ENCODE results near the gene GOLGA6L7. TPM values are rescaled to one million over a fixed set of nuclear protein-coding genes. Genes with fewer than 3 reads are reported as not detected.
"Not testable (repeated sequence)": the region's sequence is repeated elsewhere in the genome, so short reads cannot be mapped to it uniquely, and the experiment has no call there.

The GOLGA6L7 gene
- polyA plus RNA-seq, 2 of the 4 experiments (the other 2 are of a cell fraction): not detected

- no peak for TF ChIP-seq FOSL2 (IDR thresholded peaks at IDR 0.05)
- TF ChIP-seq FOSL2 (CRISPR knock-in tag; IDR thresholded peaks at IDR 0.05): no peak
- no peak for TF ChIP-seq USF2 (IDR thresholded peaks at IDR 0.05)
- 0 out of 4 replicates have a peak, but pooled peaks of 1 of the 2 experiments have one; percentile 14 for TF ChIP-seq CEBPB (IDR thresholded peaks at IDR 0.05)
- Histone ChIP-seq H3K4me1 (no peaks in the 10 kb centered on the region), H3K9me3 (no peaks in the 10 kb centered on the region), H3K27ac (no peak overlapping the region), H3K4me3 (no peak overlapping the region), H3K4me2 (no peak overlapping the region)
- 84% methylated on average over 16 of the region's 16 CpGs for WGBS (ENCODE audit: missing lambda C conversion rate)
- CTCF ChIA-PET: interaction anchor here (1.0 kb wide), 1 partner anchor 10 kb away, joined by 3 read pairs; no protein-coding TSS in a partner anchor
- DNase-seq (ENCODE audit: low read depth in 1 of 2, low spot score in 1 of 2) (no peak), ATAC-seq (no peak), FAIRE-seq (no peak)
- POLR2A ChIA-PET: no interaction called here
Measured at GRCh38 chr15:28861031-28861534, 12.6 kb upstream of the GOLGA6L7 start.

DNA sequence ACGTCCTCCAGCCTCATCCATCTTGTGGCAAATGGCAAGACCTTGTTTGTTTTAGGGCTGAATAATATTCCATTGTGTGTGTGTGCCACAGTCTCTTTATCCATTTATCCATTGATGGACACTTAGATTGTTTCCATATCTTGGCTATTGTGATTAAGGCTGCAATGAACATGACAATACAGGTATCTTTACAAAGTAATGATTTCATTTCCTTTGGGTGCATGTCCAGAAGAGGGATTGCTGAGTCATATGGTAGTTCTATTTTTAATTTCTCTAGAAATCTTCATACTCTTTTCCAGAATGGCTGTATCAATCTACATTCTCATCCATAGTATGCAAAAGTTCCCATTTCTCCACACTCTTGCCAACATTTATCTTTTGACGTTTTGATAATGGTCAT lies 6.1 kb upstream of the GOLGA6L7 start:
- DNase-seq (ENCODE audit: low read depth in 1 of 2, low spot score in 1 of 2); CTCF ChIA-PET; ATAC-seq; H3K4me1 ChIP-seq; H3K4me2 ChIP-seq; H3K9me3 ChIP-seq; POLR2A ChIA-PET; H3K4me3 ChIP-seq; H3K27ac ChIP-seq: not testable (repeated sequence)
- 54% methylated on average over 2 of the region's 2 CpGs for WGBS (ENCODE audit: missing lambda C conversion rate)
- peak; percentile 49 for FAIRE-seq

GRCh38 chr15:28853654-28854053 lies 5.2 kb upstream of the GOLGA6L7 start:
- H3K9me3 ChIP-seq; CTCF ChIA-PET; H3K27ac ChIP-seq; ATAC-seq; POLR2A ChIA-PET; H3K4me1 ChIP-seq; H3K4me3 ChIP-seq; DNase-seq (ENCODE audit: low read depth in 1 of 2, low spot score in 1 of 2); H3K4me2 ChIP-seq: not testable (repeated sequence)
- peak; percentile 23 for FAIRE-seq
- WGBS (ENCODE audit: missing lambda C conversion rate): 58% methylated on average over 5 of the region's 5 CpGs

GRCh38 chr15:28849766-28850165 lies 1.3 kb upstream of the GOLGA6L7 start:
- POLR2A ChIA-PET; FAIRE-seq; H3K9me3 ChIP-seq; H3K27ac ChIP-seq; H3K4me3 ChIP-seq; H3K4me2 ChIP-seq; CTCF ChIA-PET; H3K4me1 ChIP-seq; DNase-seq (ENCODE audit: low read depth in 1 of 2, low spot score in 1 of 2); ATAC-seq: not testable (repeated sequence)
- 83% methylated on average over 1 of the region's 31 CpGs for WGBS (ENCODE audit: missing lambda C conversion rate)

- CTCF ChIA-PET; H3K27ac ChIP-seq; H3K4me2 ChIP-seq; POLR2A ChIA-PET; ATAC-seq; H3K4me1 ChIP-seq; DNase-seq (ENCODE audit: low read depth in 1 of 2, low spot score in 1 of 2); FAIRE-seq; H3K9me3 ChIP-seq; H3K4me3 ChIP-seq: not testable (repeated sequence)
- WGBS (ENCODE audit: missing lambda C conversion rate): 83% methylated on average over 4 of the region's 17 CpGs
Measured at GRCh38 chr15:28849271-28849670, 827 bp upstream of the GOLGA6L7 start.

- CTCF ChIA-PET; H3K9me3 ChIP-seq; H3K4me1 ChIP-seq; POLR2A ChIA-PET; H3K27ac ChIP-seq; H3K4me2 ChIP-seq; FAIRE-seq; H3K4me3 ChIP-seq; DNase-seq (ENCODE audit: low read depth in 1 of 2, low spot score in 1 of 2): not testable (repeated sequence)
- 70% methylated on average over 9 of the region's 9 CpGs for WGBS (ENCODE audit: missing lambda C conversion rate)
- peak; percentile 43 to 51; a peak in 3 of 6 replicates for ATAC-seq
Measured at GRCh38 chr15:28847959-28848358, 485 bp downstream of the GOLGA6L7 start.

GRCh38 chr15:28847247-28847646 lies 1.2 kb downstream of the GOLGA6L7 start:
- H3K9me3 ChIP-seq; DNase-seq (ENCODE audit: low read depth in 1 of 2, low spot score in 1 of 2); CTCF ChIA-PET; H3K4me1 ChIP-seq; POLR2A ChIA-PET; H3K4me3 ChIP-seq; FAIRE-seq; H3K4me2 ChIP-seq; H3K27ac ChIP-seq: not testable (repeated sequence)
- peak; percentile 59 to 67; a peak in 5 of 6 replicates for ATAC-seq
- WGBS (ENCODE audit: missing lambda C conversion rate): 12% methylated on average over 1 of the region's 5 CpGs

- FAIRE-seq; POLR2A ChIA-PET; CTCF ChIA-PET; H3K27ac ChIP-seq; ATAC-seq; DNase-seq (ENCODE audit: low read depth in 1 of 2, low spot score in 1 of 2); H3K4me1 ChIP-seq; H3K4me3 ChIP-seq; H3K9me3 ChIP-seq; H3K4me2 ChIP-seq: not testable (repeated sequence)
- WGBS (ENCODE audit: missing lambda C conversion rate): 78% methylated on average over 10 of the region's 14 CpGs
Measured at GRCh38 chr15:28844147-28844546, 4.3 kb downstream of the GOLGA6L7 start.

DNA sequence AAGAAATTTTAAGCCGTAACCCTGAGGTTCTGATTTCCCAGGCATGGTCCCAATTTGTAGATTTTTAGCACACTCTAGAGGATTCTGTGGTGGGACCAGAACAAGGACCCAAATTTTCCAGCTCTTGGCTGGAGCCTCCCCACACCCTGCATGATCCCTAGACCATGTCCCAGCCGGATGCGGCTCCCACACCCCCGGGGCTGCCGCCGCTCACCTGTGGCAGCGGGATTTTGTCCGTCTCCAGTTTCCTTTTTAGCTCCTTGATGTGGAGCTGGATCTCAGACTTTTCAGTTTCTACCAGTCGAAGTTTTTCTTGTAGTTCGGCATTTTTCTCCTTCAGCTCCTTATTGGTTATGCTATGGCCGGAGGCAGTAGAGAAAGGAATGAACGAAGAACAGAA lies 4.9 kb downstream of the GOLGA6L7 start:
- H3K4me1 ChIP-seq; CTCF ChIA-PET; H3K27ac ChIP-seq; ATAC-seq; H3K9me3 ChIP-seq; POLR2A ChIA-PET; H3K4me3 ChIP-seq; FAIRE-seq; DNase-seq (ENCODE audit: low read depth in 1 of 2, low spot score in 1 of 2); H3K4me2 ChIP-seq: not testable (repeated sequence)
- 83% methylated on average over 12 of the region's 12 CpGs for WGBS (ENCODE audit: missing lambda C conversion rate)

- not testable (repeated sequence) for FAIRE-seq, H3K4me3 ChIP-seq
Measured at GRCh38 chr15:28842210-28842609, 6.2 kb downstream of the GOLGA6L7 start.

DNA sequence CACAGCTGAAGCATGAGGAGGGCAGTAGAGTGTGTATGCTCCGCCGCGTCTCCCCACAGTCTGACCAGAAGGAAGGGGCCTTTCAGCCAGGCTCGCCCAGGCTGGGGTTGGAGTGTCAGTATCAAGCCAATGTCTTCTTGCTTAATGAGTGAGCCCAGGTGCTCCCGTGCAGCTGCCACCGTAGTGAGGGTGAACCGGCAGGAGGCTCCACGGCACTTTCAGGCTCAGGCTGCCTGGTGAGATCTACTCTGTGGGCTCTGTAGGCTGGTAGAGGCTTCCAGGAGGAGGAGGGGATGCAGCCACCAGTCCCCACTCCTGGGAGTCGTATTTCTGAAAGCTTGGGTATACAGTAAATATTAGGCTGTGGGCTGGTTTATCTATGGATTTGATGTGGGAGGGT lies 8.2 kb downstream of the GOLGA6L7 start:
- H3K9me3 ChIP-seq; H3K4me2 ChIP-seq; CTCF ChIA-PET; H3K4me1 ChIP-seq; H3K4me3 ChIP-seq; H3K27ac ChIP-seq; FAIRE-seq; POLR2A ChIA-PET; DNase-seq (ENCODE audit: low read depth in 1 of 2, low spot score in 1 of 2); ATAC-seq: not testable (repeated sequence)
- WGBS (ENCODE audit: missing lambda C conversion rate): 75% methylated on average over 4 of the region's 9 CpGs

More at GRCh38 chr15:28842210-28842609, 6.2 kb downstream of the GOLGA6L7 start:
- POLR2A ChIA-PET; H3K4me2 ChIP-seq; DNase-seq (ENCODE audit: low read depth in 1 of 2, low spot score in 1 of 2); CTCF ChIA-PET; H3K4me1 ChIP-seq; H3K27ac ChIP-seq; H3K9me3 ChIP-seq: not testable (repeated sequence)
- WGBS (ENCODE audit: missing lambda C conversion rate): 85% methylated on average over 11 of the region's 11 CpGs
- ATAC-seq: peak in 1 of 2 experiments; percentile 35; a peak in 1 of 6 replicates
